CD14-positive monocyte (primary cell): ENCODE results near the gene MYOM3. TPM values are rescaled to one million over a fixed set of nuclear protein-coding genes. Genes with fewer than 3 reads are reported as not detected.

Experiments used
- DNase-seq, 3 donors: peaks; one replicate each; pipeline ENCODE4 v3.0.0-alpha.2; 2011 to 2022
- H2AFZ ChIP-seq: 2 replicates; pipeline ENCODE4 v1.6.0; 2012; ENCODE audit warnings: mild to moderate bottlenecking, low read depth, low read length, inconsistent platforms; ENCODE audit not compliant: insufficient read depth, poor library complexity, severe bottlenecking
- H3K27ac ChIP-seq, 2 donors: 1 replicate in 1 of 2; 2 replicates in 1 of 2; pipeline ENCODE4 v1.5.1; 2012 to 2013; ENCODE audit warnings: low read length in 2 of 2, control low read depth in 1 of 2, inconsistent platforms in 1 of 2, low read depth in 1 of 2, mild to moderate bottlenecking in 1 of 2
- H3K27me3 ChIP-seq, 2 donors: one replicate each; pipeline versions ENCODE4 v1.6.0 to v1.6.1; 2011 to 2013; ENCODE audit warnings: low read length in 2 of 2; ENCODE audit not compliant: control insufficient read depth in 2 of 2, insufficient read depth in 2 of 2
- H3K36me3 ChIP-seq, 2 donors: replicated peaks in 1 of 2; 1 replicate in 1 of 2; 2 replicates in 1 of 2; pipeline versions ENCODE4 v1.5.1 to v1.6.1; 2012 to 2013; ENCODE audit warnings: low read length in 2 of 2, control low read depth in 1 of 2, inconsistent platforms in 1 of 2, mild to moderate bottlenecking in 1 of 2; ENCODE audit not compliant: insufficient read depth in 2 of 2, control insufficient read depth in 1 of 2
- H3K4me1 ChIP-seq, 2 donors: 1 replicate in 1 of 2; 2 replicates in 1 of 2; pipeline versions ENCODE4 v1.5.1 to v1.6.1; 2012 to 2013; ENCODE audit warnings: low read length in 2 of 2, control low read depth in 1 of 2, inconsistent platforms in 1 of 2, mild to moderate bottlenecking in 1 of 2, moderate library complexity in 1 of 2; ENCODE audit not compliant: insufficient read depth in 2 of 2, control insufficient read depth in 1 of 2
- H3K4me2 ChIP-seq: replicated peaks from 2 replicates; pipeline ENCODE3; 2012; ENCODE audit warnings: low read length, moderate library complexity, mild to moderate bottlenecking; ENCODE audit not compliant: poor library complexity, severe bottlenecking; ENCODE audit errors: extremely low read depth
- H3K4me3 ChIP-seq, 3 experiments: fragments of 200-600 bp in 1 of 3; sonication (generic) in 1 of 3; replicated peaks in 1 of 3; 1 replicate in 2 of 3; 2 replicates in 1 of 3; pipeline ENCODE4 v1.5.1; 2011 to 2013; ENCODE audit warnings: low read length in 3 of 3, mild to moderate bottlenecking in 3 of 3, control low read depth in 2 of 3, low read depth in 2 of 3, inconsistent platforms in 1 of 3, moderate library complexity in 1 of 3
- H3K79me2 ChIP-seq: 2 replicates; pipeline ENCODE4 v1.6.0; 2012; ENCODE audit warnings: mild to moderate bottlenecking, control low read depth, inconsistent platforms, low read length, moderate library complexity; ENCODE audit not compliant: insufficient read depth
- H3K9ac ChIP-seq: 2 replicates; pipeline ENCODE4 v1.6.0; 2017; ENCODE audit warnings: low read length, mild to moderate bottlenecking; ENCODE audit not compliant: insufficient read depth, poor library complexity, severe bottlenecking
- H3K9me3 ChIP-seq, 2 donors: replicated peaks in 1 of 2; 1 replicate in 1 of 2; 2 replicates in 1 of 2; pipeline versions ENCODE4 v1.5.1 to v1.6.1; 2012 to 2013; ENCODE audit warnings: low read length in 2 of 2, control low read depth in 1 of 2; ENCODE audit not compliant: control insufficient read depth in 1 of 2, insufficient read depth in 1 of 2
- H4K20me1 ChIP-seq: 2 replicates; pipeline ENCODE4 v1.6.0; 2012; ENCODE audit warnings: mild to moderate bottlenecking, low read length, control low read depth, moderate library complexity; ENCODE audit not compliant: insufficient read depth
- H3K27ac Mint-ChIP-seq, 7 donors: one replicate each; pipeline ENCODE4 v1.8.0; 2020; ENCODE audit warnings: mild to moderate bottlenecking in 7 of 7, mixed read lengths in 7 of 7, moderate library complexity in 6 of 7, inconsistent platforms in 2 of 7
- H3K27me3 Mint-ChIP-seq, 3 donors: one replicate each; pipeline ENCODE4 v1.8.0; 2021 to 2022; ENCODE audit warnings: low read depth in 3 of 3, mild to moderate bottlenecking in 3 of 3, mixed read lengths in 3 of 3, moderate library complexity in 3 of 3, inconsistent platforms in 1 of 3
- H3K36me3 Mint-ChIP-seq, 2 donors: one replicate each; pipeline ENCODE4 v1.8.0; 2020; ENCODE audit warnings: mixed read lengths in 2 of 2, inconsistent platforms in 1 of 2, mild to moderate bottlenecking in 1 of 2
- H3K4me1 Mint-ChIP-seq: one replicate; pipeline ENCODE4 v1.8.0; 2020; ENCODE audit warnings: mild to moderate bottlenecking, mixed read lengths
- H3K4me3 Mint-ChIP-seq, 2 donors: one replicate each; pipeline ENCODE4 v1.8.0; 2020; ENCODE audit warnings: mild to moderate bottlenecking in 2 of 2, mixed read lengths in 2 of 2, moderate library complexity in 1 of 2
- H3K9me3 Mint-ChIP-seq, 7 donors: one replicate each; pipeline ENCODE4 v1.8.0; 2020 to 2022; ENCODE audit warnings: mixed read lengths in 7 of 7, mild to moderate bottlenecking in 6 of 7, moderate library complexity in 6 of 7, inconsistent platforms in 2 of 7
- WGBS: methylation state at CpG from one replicate; pipeline ENCODE4 v1.1.5; 2013; ENCODE audit warnings: missing lambda C conversion rate; ENCODE audit not compliant: insufficient coverage; 5-methylcytosine and 5-hydroxymethylcytosine counted together
- intact Hi-C, 2 donors: fragments of 100-400 bp; cut with micrococcal nuclease; formaldehyde crosslinking; loops; one replicate each; pipeline versions ENCODE4 v1.15.0 to v1.15.1; 2023
- polyA plus RNA-seq, 3 donors: library from polyadenylated mRNA; depleted of rRNA in 1 of 3; unstranded in 2 of 3; stranded (reverse) in 1 of 3; fragments of 300-500 nt in 2 of 3; fragments of >200 nt in 1 of 3; fragmentation: Illumina TruSeq in 2 of 3; gene quantifications; 1 replicate in 2 of 3; 2 replicates in 1 of 3; pipeline ENCODE4 v1.2.3, GENCODE V29; 2012 to 2021
- TF ChIP-seq, protein P1 (sequence below): fragments of 200-600 bp; IDR thresholded peaks from one replicate; pipeline ENCODE4 v1.8.0; 2022; ENCODE audit warnings: antibody characterized with exemption, mild to moderate bottlenecking

Gene MYOM3
- polyA plus RNA-seq, 3 donors = not detected

DNA sequence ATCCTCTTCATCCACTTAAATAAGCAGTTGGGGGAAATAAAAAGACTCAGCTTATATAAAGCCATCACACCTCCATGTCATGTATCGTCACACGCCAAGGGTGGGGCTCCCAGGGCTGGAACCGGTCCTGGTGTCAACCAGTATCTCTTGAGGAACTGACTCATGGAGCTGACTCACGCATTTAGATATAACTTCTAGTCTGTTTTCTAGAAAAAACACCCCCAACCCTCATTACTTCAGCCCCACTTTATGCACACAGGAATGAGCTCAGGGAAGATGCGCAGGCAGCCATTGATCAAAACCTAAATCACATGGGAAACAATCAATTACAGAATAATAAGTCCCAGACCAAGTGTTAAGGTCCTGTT, 37.9 kb upstream of the MYOM3 start:
- Histone ChIP-seq H4K20me1 (no peaks in the 10 kb centered on the region), H3K9me3 (no peaks in the 10 kb centered on the region), H3K4me1 (peaks cover 10% of the 10 kb centered on the region in 2 donors), H3K27ac (no peak overlapping the region), H3K79me2 (no peaks in the 10 kb centered on the region), H3K4me2 (no peak overlapping the region), H3K27me3 (peaks cover 13 to 33% of the 10 kb centered on the region in 2 donors), H3K9ac (no peak overlapping the region), H3K4me3 (no peak overlapping the region), H2AFZ (no peak overlapping the region), H3K36me3 (no peaks in the 10 kb centered on the region)
- no peaks in the 10 kb centered on the region for H3K9me3 Mint-ChIP-seq
- H3K27me3 Mint-ChIP-seq = peaks cover 42 to 59% (median 43%) of the 10 kb centered on the region in 3 donors
- no peaks in the 10 kb centered on the region for H3K36me3 Mint-ChIP-seq
- DNase-seq = peak; percentile 75 to 81 (median 76)
- intact Hi-C loops = loop anchor here (1.0 to 5.0 kb wide), 3 partner anchors 37 to 241 kb away; partner anchors contain the start of gene IFNLR1 (in 1 of the 2)
- WGBS = 23% methylated on average over 4 of the region's 5 CpGs
- TF ChIP-seq, protein P1, sequence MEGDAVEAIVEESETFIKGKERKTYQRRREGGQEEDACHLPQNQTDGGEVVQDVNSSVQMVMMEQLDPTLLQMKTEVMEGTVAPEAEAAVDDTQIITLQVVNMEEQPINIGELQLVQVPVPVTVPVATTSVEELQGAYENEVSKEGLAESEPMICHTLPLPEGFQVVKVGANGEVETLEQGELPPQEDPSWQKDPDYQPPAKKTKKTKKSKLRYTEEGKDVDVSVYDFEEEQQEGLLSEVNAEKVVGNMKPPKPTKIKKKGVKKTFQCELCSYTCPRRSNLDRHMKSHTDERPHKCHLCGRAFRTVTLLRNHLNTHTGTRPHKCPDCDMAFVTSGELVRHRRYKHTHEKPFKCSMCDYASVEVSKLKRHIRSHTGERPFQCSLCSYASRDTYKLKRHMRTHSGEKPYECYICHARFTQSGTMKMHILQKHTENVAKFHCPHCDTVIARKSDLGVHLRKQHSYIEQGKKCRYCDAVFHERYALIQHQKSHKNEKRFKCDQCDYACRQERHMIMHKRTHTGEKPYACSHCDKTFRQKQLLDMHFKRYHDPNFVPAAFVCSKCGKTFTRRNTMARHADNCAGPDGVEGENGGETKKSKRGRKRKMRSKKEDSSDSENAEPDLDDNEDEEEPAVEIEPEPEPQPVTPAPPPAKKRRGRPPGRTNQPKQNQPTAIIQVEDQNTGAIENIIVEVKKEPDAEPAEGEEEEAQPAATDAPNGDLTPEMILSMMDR = no peak
- no peak overlapping the region for H3K4me3 Mint-ChIP-seq
- H3K4me1 Mint-ChIP-seq = peaks cover 14% of the 10 kb centered on the region
- H3K27ac Mint-ChIP-seq = peak overlapping the region in 4 of 7 donors; percentile 14 to 84 (median 52)

DNA sequence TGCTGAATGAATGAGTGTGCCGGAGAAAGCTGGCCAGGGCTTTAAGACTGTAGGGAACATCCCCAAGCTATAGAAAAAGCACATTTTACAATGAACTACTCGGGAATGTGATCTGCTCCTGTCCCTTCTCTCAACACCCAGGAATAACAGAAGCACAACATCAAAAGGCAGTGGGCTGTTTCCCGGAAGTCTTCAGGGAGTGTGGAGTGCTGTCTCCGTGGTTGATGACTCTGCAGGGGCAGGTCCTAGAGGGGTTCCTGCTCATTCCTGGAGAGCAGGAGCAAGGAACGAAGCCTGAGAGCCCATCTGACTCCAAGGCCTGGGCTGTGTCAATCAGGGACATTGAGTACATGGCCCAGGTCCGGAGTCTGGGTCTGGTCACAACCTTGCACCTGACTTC, 35.9 kb upstream of the MYOM3 start:
- H3K4me3 Mint-ChIP-seq = no peak overlapping the region
- peaks cover 42 to 53% (median 42%) of the 10 kb centered on the region in 3 donors for H3K27me3 Mint-ChIP-seq
- WGBS = 67% methylated on average over 4 of the region's 6 CpGs

More for the DNA sequence above, 35.9 kb upstream of the MYOM3 start:
- Mint-ChIP-seq H3K36me3 (no peaks in the 10 kb centered on the region), H3K27ac (no peak overlapping the region), H3K9me3 (no peaks in the 10 kb centered on the region), H3K4me1 (peaks cover 14% of the 10 kb centered on the region)
- H3K27ac ChIP-seq = no peak overlapping the region
- H3K4me2 ChIP-seq = no peak overlapping the region
- intact Hi-C loops = no loop called here
- no peak overlapping the region for H2AFZ ChIP-seq
- peaks cover 13 to 30% of the 10 kb centered on the region in 2 donors for H3K27me3 ChIP-seq
- no peaks in the 10 kb centered on the region for H3K79me2 ChIP-seq
- TF ChIP-seq, protein P1 = no peak
- H3K36me3 ChIP-seq = no peaks in the 10 kb centered on the region
- no peak overlapping the region for H3K9ac ChIP-seq
- H3K4me1 ChIP-seq = peaks cover 10% of the 10 kb centered on the region in 2 donors
- H4K20me1 ChIP-seq = no peaks in the 10 kb centered on the region
- no peak for DNase-seq
- H3K9me3 ChIP-seq = no peaks in the 10 kb centered on the region
- H3K4me3 ChIP-seq = no peak overlapping the region
